KMS-11 (cell line): ENCODE data around the gene PRR19.

Experiments used
- H2AFZ ChIP-seq: fragments of 200-600 bp; sonication (generic); 2 replicates; pipeline ENCODE4 v1.6.1; 2016; ENCODE audit warnings: antibody characterized with exemption, mixed run types, low read depth
- H3K27ac ChIP-seq: fragments of 200-600 bp; sonication (generic); 2 replicates; pipeline ENCODE4 v1.6.1; 2016; ENCODE audit warnings: mild to moderate bottlenecking, mixed run types
- H3K27me3 ChIP-seq: fragments of 200-600 bp; sonication (generic); 2 replicates; pipeline ENCODE4 v1.6.1; 2017; ENCODE audit warnings: mild to moderate bottlenecking, low read depth, mixed run types, moderate library complexity; ENCODE audit not compliant: insufficient read depth
- H3K36me3 ChIP-seq: fragments of 200-600 bp; sonication (generic); 2 replicates; pipeline ENCODE4 v1.6.1; 2017; ENCODE audit warnings: mild to moderate bottlenecking, mixed run types; ENCODE audit not compliant: insufficient read depth
- H3K4me1 ChIP-seq: fragments of 200-600 bp; sonication (generic); 2 replicates; pipeline ENCODE4 v1.6.1; 2016; ENCODE audit warnings: mild to moderate bottlenecking, low read depth, mixed run types; ENCODE audit not compliant: poor library complexity, severe bottlenecking
- H3K4me2 ChIP-seq: fragments of 200-600 bp; sonication (generic); 2 replicates; pipeline ENCODE4 v1.7.0; 2016; ENCODE audit warnings: mild to moderate bottlenecking, mixed run types
- H3K4me3 ChIP-seq: fragments of 200-600 bp; sonication (generic); IDR thresholded peaks from 2 replicates; pipeline ENCODE4 v1.6.1; 2017; ENCODE audit warnings: low read depth, low read length, mixed read lengths; ENCODE audit not compliant: insufficient read depth
- H3K79me2 ChIP-seq: fragments of 200-600 bp; sonication (generic); 2 replicates; pipeline ENCODE4 v1.6.1; 2016; ENCODE audit warnings: low read depth, mixed run types; ENCODE audit not compliant: insufficient read depth
- H3K9ac ChIP-seq: fragments of 200-600 bp; sonication (generic); 2 replicates; pipeline ENCODE4 v1.6.1; 2016; ENCODE audit warnings: mild to moderate bottlenecking, mixed run types
- H4K20me1 ChIP-seq: fragments of 200-600 bp; sonication (generic); 2 replicates; pipeline ENCODE4 v1.6.1; 2016; ENCODE audit warnings: mild to moderate bottlenecking, mixed run types; ENCODE audit not compliant: insufficient read depth
- TF ChIP-seq, protein P1 (sequence below): fragments of 200-600 bp; sonication (generic); conservative IDR thresholded peaks from 2 replicates; pipeline ENCODE4 v1.6.1; 2017; ENCODE audit warnings: low read depth, mild to moderate bottlenecking, antibody characterized with exemption, low read length, moderate library complexity, mixed read lengths

The PRR19 gene

DNA sequence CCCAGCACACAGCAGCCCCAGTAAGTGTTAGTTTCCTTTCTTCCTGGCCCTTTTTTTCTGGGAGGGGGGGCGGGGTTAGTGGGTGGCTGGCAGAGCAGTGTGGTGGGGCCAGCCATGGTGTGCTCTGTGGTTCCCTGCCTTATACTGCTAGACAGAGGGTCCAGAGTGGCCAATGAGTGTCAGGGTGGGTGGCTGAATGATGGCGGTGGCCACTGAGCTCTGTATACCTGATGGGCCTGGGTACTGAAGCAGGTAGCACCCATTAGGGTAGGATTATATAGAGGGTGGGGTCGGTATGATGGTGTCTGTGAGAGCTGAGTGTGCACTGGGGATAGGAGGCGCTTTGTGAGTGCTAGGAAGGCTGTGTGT, 19.1 kb upstream of the PRR19 start:
- Histone ChIP-seq H3K36me3 (no peaks in the 10 kb centered on the region), H3K9ac (no peak overlapping the region), H3K27ac (no peak overlapping the region), H3K27me3 (no peaks in the 10 kb centered on the region), H2AFZ (no peak overlapping the region), H3K4me1 (peaks cover 62% of the 10 kb centered on the region), H3K4me2 (peak overlapping the region; percentile 68; the same call in 1 of the 2 replicates), H3K79me2 (no peaks in the 10 kb centered on the region), H4K20me1 (no peaks in the 10 kb centered on the region), H3K4me3 (no peak overlapping the region)
- TF ChIP-seq, protein P1, sequence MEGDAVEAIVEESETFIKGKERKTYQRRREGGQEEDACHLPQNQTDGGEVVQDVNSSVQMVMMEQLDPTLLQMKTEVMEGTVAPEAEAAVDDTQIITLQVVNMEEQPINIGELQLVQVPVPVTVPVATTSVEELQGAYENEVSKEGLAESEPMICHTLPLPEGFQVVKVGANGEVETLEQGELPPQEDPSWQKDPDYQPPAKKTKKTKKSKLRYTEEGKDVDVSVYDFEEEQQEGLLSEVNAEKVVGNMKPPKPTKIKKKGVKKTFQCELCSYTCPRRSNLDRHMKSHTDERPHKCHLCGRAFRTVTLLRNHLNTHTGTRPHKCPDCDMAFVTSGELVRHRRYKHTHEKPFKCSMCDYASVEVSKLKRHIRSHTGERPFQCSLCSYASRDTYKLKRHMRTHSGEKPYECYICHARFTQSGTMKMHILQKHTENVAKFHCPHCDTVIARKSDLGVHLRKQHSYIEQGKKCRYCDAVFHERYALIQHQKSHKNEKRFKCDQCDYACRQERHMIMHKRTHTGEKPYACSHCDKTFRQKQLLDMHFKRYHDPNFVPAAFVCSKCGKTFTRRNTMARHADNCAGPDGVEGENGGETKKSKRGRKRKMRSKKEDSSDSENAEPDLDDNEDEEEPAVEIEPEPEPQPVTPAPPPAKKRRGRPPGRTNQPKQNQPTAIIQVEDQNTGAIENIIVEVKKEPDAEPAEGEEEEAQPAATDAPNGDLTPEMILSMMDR = no peak

DNA sequence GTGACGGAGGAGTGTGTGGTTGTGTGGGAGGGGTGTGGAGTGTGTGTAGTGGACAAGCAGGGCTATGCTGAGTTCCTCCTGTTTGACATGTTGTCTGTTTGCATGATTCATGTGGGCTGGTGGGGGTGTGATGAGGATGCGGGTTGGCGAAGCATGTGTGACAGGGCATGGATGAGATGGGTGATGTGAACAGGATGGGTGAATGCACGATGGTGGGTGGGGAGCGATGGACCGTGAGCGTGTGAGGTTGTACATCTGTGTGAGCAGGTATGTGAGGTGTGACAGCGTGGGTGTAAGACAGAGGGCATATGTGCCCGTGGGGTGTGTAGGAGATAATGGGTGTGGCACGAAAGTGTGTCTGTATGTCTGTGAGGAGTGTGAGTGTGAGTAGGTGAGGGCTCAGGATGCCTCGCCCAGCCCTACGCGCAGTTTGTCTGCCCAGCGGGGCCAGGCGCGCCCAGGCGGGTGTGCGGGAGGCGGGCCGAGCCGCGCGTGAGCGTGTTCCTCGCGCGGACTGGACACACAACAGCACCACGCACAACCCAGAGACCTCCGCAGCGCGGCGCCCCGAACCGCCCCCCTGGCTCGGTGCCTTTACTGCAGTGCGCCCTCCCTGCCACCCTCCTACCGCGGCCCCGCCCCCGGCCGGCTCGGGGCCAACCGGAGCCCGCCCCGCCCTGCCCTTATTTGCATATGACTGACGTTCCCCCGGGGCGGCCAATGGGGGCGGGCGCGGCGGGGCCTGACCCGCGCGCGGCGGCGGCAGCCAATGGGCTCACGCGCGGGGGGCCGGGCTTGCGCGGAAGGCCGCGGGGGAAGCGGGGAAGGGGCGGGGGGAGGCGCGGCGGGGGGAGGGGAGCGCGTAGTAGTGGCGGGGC, 18.5 kb upstream of the PRR19 start:
- no peak overlapping the region; the same call in 1 of the 2 replicates for H3K9ac ChIP-seq
- no peaks in the 10 kb centered on the region for H4K20me1 ChIP-seq

DNA sequence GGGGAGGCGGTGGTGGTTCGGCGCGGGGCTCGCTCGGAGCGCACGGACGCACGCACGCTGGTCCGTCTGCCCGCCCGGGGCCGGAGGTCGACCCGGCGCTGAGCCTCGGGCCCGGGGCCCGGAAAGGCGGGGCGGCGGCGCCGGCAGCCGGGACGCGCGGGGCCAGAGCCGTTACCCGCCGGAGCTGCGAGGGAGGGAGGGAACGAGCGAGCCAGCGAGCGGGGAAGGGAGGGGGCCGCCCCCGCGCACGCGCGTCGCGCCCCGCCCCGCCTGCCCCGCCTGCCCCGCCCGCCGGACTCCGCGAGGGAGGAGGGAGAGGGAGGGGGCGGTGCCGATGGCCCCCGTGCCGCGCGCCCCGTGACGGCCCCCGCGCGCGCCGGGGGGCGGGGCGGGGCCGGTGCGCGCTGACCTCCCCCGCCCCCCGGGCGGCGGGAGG, 17.8 kb upstream of the PRR19 start:
- H3K79me2 ChIP-seq = no peaks in the 10 kb centered on the region
- H3K36me3 ChIP-seq = no peaks in the 10 kb centered on the region
- H3K4me3 ChIP-seq = no peak overlapping the region
- H4K20me1 ChIP-seq = no peaks in the 10 kb centered on the region
- no peaks in the 10 kb centered on the region for H3K27me3 ChIP-seq
- no peak overlapping the region for H2AFZ ChIP-seq
- H3K9ac ChIP-seq = no peak overlapping the region; the same call in 1 of the 2 replicates
- TF ChIP-seq, protein P1 = no peak
- no peak overlapping the region for H3K27ac ChIP-seq
- H3K4me1 ChIP-seq = peaks cover 49% of the 10 kb centered on the region
- H3K4me2 ChIP-seq = no peak overlapping the region

More for the DNA sequence above, 18.5 kb upstream of the PRR19 start:
- H3K79me2 ChIP-seq = no peaks in the 10 kb centered on the region
- H3K4me3 ChIP-seq = no peak overlapping the region
- H3K27me3 ChIP-seq = no peaks in the 10 kb centered on the region
- no peaks in the 10 kb centered on the region for H3K36me3 ChIP-seq
- TF ChIP-seq, protein P1 = no peak
- H3K4me2 ChIP-seq = peak overlapping the region; percentile 68
- H2AFZ ChIP-seq = peak overlapping the region; percentile 50; the same call in 1 of the 2 replicates
- H3K27ac ChIP-seq = no peak overlapping the region
- H3K4me1 ChIP-seq = peaks cover 56% of the 10 kb centered on the region

DNA sequence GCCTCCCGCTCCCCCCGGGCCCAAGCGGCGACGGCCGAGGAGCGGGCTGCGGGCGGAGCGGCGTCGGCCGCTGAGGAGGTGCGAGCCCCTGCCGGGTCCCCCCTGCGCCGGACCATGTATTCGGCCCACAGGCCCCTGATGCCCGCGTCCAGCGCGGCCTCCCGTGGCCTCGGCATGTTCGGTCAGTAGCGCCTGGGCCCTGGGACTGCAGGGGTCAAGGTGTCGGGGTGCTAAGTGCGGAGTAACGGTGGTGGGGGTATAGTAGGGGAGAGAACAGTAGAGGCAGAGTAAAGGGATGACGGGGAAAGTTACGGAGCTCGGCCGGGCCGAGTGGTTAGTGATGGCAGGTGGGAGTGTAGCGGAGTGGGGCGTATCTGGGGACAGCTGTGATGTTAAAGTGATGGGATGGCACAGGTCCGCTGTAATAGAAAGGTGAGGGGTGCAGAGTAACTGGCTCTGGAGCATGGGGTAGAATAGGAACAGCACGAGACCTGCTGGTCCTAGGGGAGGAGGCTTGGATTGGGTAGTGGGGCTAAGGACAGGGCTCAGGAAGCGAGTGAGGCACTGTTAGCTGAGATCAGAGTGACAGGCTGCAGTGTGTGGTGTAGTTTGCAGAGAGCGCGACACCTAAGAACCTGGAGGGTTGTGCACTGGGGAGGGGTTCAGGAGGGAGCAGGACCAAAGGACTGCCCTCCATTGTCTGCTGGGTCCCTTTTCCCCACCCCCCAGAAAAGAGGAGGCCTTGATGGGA, 17.2 kb upstream of the PRR19 start:
- Histone ChIP-seq H3K4me2 (peak overlapping the region; percentile 91), H3K4me3 (no peak overlapping the region), H3K36me3 (no peaks in the 10 kb centered on the region; the same call in 1 of the 2 replicates), H3K27ac (no peak overlapping the region), H2AFZ (no peak overlapping the region), H4K20me1 (no peaks in the 10 kb centered on the region), H3K9ac (no peak overlapping the region; the same call in 1 of the 2 replicates), H3K4me1 (peaks cover 45% of the 10 kb centered on the region), H3K27me3 (no peaks in the 10 kb centered on the region), H3K79me2 (no peaks in the 10 kb centered on the region)
- TF ChIP-seq, protein P1 = no peak
